NCI-H226 (cell line): Measurements from ENCODE around the gene ZNF774.
"Not testable (repeated sequence)": the region's sequence is repeated elsewhere in the genome, so short reads cannot be mapped to it uniquely, and the experiment has no call there.

Experiments used
- DNase-seq: peaks from one replicate; pipeline ENCODE4 v3.0.0-alpha.2; 2015

The ZNF774 gene

DNA sequence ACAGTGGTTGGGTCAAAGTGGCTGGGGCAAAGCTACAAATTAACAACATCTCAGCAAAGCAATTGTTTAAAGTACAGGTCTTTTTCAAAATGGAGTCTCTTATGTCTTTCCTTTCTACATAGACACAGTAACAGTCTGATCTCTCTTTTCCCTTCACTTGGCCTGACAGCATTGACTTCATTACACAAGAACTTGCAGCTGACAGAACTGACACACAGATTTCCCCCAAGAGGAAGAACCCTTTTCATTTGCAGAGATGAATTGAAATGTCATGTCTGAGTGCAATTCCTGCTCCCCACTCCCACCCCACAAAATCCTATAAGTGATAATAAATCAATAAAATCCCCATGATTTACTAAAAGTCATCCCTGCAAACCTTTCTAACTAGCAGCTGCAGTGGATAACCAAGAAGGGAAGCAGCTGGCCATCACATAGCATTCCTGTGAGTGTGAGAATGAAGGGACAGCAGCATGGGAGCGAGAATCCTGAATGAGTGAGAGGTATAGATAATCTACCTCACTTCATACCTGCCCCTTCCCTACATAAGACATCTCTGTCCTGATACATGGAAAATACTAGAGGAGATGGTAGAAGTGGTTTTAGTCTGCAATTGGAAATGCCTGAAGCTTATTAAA, 4.5 kb upstream of the ZNF774 start:
- not testable (repeated sequence) for DNase-seq

DNA sequence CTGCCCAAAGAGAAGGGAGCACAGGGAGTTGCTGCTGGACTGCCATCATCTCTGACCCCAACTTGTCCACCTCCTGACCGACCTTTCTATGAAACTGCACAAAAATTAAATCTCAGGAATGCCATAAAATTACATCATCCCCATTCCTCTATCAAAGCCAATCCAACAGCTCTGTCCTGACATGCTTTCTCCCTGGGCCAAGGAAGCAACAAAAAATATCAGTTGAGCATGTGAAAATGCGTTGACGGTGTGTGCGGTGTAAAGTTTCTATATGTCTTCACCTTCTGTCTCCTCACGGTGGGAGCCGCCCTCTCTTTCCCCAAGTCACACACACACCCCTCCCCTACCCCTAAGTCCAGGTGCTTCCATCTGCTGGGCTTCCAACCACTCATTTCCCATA, 3.6 kb upstream of the ZNF774 start:
- DNase-seq: no peak

DNA sequence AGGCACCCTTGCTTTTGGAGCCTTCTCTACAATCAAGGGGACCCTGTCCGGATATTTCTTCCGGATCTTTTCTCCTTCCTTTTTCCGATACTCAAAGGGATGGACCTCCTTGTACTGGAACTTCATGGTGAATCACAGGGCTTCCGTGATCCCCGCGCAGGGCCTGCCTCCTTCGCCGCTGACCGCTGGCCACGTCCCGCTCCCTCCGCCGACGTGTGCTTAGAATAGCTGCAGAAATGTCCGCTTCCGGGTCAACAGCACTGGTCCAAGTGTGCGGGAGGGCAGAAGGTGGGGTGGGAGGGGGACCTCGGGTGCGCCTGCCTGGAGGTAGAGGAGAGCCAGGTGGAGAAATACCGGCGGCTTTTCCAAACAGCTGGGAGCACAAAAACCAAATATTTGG, 3.0 kb upstream of the ZNF774 start:
- no peak for DNase-seq

DNA sequence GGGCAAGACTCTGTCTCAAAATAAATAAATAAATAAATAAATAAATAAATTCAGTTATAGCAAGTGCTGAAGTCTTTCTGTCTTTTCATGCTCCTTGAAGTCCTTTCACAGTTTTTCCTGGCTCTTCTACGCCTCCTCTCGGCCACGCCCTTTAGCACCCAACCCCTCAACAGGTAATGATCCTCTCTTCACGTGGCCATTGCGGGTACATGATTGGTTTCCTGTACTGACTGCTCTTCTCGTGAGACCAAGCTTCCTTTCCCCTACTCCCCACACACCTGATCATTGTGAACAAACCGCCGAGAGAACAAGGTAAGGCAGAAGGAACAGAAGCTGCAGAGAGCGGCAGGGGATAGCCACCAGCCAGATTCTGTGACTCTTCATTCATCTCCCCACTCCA, 2.3 kb upstream of the ZNF774 start:
- DNase-seq: no peak

DNA sequence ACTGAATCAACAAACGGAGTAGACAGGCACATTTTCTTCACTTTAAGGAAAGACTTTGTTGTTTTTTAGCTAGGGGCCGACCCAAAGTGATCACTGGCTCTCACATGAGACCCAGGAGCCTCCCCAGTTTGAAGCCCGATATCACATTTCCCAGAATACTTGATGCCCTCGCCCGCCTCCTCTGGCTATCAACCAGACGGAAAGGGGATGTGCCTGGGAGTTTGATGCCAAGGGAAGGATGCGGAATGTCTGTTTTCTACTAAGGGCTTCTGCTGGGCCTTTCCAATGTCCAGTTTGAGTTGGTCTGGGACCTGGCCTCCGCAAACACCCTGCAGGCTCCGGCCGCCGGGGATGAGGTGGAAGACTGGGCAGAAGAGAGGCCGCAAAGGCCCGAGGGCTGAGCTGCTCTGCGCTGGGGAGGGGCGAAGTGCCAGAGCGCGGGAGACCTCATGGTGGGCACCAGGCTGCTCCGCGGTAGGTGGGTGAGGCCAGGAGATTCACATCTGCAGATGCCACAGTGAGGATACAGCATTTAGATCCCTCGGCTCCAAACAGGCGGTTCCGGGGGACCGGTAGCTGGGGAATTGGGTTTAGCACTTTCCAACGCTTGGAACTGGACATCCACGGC, 491 bp upstream of the ZNF774 start:
- no peak for DNase-seq

DNA sequence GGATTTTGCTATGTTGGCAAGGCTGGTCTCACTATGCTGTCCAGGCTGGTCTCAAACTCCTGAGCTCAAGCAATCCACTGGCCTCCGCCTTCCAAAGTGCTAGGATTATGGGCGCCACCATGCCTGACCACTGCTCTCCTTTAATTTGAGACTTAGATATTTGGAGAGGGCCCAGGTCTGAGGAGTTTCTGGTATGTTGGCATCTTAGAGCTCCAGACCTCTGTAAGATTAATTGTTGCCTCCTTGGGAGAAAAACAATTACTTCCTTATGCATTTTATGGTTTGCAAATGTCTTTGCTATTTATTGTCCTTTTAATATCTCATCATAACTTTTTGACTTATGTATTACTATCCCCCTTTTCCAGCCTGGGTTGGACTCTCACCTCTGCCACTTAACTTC, 2.9 kb downstream of the ZNF774 start:
- no peak for DNase-seq

GRCh38 chr15:90358124-90359033, 6.3 kb downstream of the ZNF774 start:
- DNase-seq: peak; percentile 54

- no peak for DNase-seq
These were observed 8.7 kb downstream of the ZNF774 start for GRCh38 chr15:90360746-90361145.

GRCh38 chr15:90362936-90363212, 10.8 kb downstream of the ZNF774 start:
- DNase-seq: peak; percentile 69

DNA sequence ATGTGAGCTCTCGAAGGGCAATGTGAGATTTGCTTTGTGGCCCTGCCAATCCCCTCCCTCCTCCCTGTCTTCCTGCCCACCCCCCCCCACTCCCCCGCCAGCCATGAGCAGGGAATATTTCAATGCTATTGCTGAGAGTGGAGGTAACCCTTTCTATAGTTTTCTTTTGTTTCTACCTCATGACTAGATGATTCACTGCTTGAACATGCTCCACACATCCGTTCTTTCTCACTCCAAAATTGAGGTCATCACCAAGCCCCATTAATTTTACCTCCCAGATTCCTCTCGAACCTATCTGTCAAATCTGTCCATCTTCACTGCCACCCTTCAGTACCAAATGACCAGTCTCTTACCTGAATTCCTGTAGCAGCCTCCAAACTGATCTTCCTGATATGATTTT, 12.2 kb downstream of the ZNF774 start:
- DNase-seq: peak; percentile 94

GRCh38 chr15:90365414-90366055, 13.5 kb downstream of the ZNF774 start:
- DNase-seq: no peak

DNA sequence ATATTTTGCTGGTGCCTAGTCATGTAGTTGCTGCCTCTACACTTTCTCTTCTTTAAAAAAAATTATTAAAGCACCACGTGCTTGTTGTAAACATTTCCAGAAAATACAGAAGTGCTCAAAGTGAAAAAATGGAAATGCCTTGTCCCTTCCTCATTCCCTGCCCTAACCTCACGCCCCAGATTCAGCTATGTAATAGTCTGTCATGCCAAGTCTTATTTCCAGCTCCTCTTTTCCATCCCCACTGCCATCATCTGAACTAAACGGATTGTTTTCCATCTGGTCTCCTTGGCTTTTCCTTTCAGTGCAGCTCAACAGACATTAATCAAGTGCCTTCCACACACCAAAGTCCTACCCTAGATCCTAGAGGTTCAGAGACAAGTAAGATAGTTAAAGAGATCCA, 15.5 kb downstream of the ZNF774 start:
- peak; percentile 71 for DNase-seq

- no peak for DNase-seq
These were observed 23.0 kb downstream of the ZNF774 start for GRCh38 chr15:90375071-90375470.

DNA sequence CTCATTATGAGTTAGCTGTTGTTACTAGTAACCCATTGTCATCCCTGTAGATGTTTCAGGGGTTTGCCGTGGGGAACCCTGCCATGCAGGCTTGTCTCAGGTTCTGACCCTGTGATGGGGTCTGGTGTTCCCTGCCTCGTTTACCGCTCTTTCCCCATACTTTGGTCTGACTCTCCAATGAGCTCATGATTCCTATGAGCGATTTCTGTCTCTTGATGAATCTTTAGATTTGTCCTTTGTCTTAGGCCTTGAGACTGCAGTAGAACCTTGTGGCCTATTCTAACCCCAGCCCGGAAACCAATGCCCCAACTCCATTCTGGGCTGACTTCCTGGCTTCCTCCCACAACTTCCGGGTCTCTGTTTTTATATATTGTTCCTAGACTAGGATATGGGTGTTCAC, 24.7 kb downstream of the ZNF774 start:
- no peak for DNase-seq

DNA sequence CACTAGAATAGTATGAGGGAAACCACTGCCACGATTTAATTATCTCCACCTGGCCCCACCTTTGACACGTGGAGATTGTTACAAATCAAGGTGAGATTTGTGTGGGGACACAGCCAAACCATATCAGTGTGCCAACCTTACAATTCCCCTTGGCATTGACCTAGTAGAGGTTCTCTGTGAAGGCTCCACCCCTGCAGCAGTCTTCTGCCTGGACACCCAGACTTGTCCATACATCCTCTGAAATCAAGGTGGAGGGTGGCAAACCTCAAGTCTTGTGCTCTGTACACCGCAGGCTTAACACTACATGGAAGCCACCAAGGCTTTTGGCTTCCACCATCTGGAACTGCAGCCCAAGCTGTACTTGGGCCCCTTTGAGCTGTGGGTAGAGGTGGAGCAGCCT, 27.2 kb downstream of the ZNF774 start:
- no peak for DNase-seq

- peak; percentile 38 for DNase-seq
These were observed 29.4 kb downstream of the ZNF774 start for GRCh38 chr15:90381515-90381914.

GRCh38 chr15:90382320-90382719, 30.2 kb downstream of the ZNF774 start:
- no peak for DNase-seq

DNA sequence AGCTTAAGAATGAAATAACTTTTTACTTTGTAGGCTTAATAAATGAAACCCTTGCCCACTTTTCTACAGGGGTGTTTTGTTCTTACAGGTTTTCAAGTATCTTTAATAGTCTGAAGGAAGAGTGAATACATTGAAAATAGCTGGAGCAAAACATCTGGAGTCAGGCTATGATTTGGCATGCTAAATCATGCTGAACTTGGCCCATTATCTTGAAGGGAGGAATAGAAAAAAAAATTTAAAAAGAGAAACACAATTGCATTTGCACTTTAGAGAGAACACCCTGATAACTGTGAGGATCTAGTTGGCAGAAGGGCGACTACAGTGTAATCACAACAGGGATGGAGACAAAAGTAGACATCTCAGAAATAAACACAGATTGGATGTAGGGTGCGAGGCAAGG, 34.1 kb downstream of the ZNF774 start:
- DNase-seq: no peak

DNA sequence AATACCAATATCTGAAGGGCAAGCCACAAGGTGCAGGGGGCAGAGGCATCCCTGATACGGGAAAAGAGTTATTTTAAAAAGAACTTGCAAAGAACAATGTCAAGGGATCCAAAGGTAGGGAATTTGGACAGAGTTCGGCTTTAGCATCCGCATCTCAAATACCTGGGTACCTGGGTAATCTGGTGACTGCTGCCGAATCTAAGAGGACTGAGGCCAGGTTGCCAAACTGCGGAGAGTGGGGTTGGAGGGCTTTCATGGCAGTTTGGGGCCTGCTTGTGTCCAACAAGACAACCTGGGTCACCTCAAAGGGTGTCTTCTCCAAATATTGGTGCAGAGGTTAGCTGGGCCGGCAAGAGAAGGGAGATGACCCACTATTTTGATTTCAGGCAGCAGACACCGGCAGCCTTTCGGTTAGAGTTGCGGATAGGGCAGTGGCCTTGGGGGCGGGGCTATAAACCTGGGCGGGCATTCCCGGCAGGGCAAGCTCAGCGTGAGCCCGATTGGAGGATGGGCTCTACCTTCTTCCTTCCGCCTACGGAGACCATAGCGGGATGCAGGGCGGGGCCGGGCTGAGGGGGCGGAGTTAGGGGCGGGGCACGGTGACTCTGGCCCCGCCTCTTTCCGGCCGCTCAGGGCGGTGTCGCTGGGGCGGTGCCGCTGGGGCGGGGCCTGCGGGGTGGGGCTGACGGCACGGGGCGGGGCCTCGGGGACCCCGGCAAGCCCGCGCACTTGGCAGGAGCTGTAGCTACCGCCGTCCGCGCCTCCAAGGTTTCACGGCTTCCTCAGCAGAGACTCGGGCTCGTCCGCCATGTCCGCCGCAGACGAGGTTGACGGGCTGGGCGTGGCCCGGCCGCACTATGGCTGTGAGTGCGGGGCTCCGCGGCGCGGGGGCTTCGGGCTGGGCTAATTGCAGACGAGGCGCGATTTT, 35.7 kb downstream of the ZNF774 start, which contains the start of gene IQGAP1:
TSS of gene IQGAP1 (plus strand) at position 709 of the 928 bp plus-strand sequence. CDS start at position 809, 100 bp downstream.
- peak; percentile 95 for DNase-seq

DNA sequence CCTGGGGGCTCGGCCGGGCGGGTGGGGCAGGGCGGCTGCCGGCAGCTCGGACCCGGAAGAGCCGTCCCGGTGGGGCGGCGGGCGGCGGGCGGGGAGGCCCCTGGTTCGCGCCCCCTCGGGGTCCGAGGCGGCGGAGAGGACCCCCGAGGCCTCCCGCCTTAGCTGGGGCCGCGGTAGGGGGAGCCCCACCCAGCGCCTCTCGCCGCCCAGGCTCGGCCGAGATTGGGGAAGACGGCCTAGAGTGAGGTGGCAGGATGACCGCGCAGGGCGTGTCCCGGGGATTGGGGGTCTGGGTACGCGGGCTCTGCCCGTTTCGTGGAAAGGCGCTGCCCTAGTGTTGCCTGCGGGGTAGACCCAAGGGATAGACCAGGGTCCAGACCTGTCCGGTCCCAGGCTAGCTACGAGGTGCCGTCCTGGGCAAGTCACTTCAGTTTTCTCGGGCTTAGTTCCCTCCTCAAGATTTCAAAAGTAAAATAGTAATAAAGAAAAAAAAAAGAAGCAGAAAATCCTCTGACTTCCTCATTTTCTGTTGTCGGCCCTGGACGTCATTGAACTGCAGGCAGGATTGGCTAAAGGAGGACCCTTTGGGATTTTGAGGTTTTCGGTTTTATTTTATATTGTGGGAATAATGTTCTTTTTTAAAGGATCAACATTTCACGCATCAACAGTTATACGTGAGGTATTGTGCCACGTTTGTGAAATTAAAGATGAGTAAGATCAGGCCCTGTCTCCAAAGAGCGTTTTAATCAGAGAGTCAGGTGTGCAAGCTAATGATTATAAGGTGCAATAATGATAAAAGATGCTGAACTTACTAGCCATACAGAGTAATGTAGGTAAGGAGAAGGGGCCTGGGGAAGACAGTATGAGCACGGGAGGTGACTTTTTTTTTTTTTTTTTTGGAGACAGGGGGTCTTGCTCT, 36.6 kb downstream of the ZNF774 start:
- DNase-seq: peak; percentile 64

GRCh38 chr15:90389513-90389912, 37.4 kb downstream of the ZNF774 start:
- DNase-seq: no peak
